ENCODE results near the gene BRD7.

The BRD7 gene

GRCh38 chr16:50291719-50292565 lies 76.8 kb downstream of the BRD7 start:
- DNase-seq (ENCODE audit: low read depth, low spot score): no peak

GRCh38 chr16:50290856-50291255 lies 77.9 kb downstream of the BRD7 start:
- DNase-seq (ENCODE audit: low read depth, low spot score): no peak

- DNase-seq (ENCODE audit: low read depth, low spot score): no peak
Observed at GRCh38 chr16:50289950-50290764, 78.6 kb downstream of the BRD7 start.

GRCh38 chr16:50288920-50289319 lies 79.9 kb downstream of the BRD7 start:
- no peak for DNase-seq (ENCODE audit: low read depth, low spot score)

- no peak for DNase-seq (ENCODE audit: low read depth, low spot score)
Observed at GRCh38 chr16:50288026-50288425, 80.8 kb downstream of the BRD7 start.

GRCh38 chr16:50286681-50287080 lies 82.1 kb downstream of the BRD7 start:
- DNase-seq (ENCODE audit: low read depth, low spot score): no peak

- no peak for DNase-seq (ENCODE audit: low read depth, low spot score)
Observed at GRCh38 chr16:50285406-50286003, 83.3 kb downstream of the BRD7 start.

- no peak for DNase-seq (ENCODE audit: low read depth, low spot score)
Observed at GRCh38 chr16:50284131-50284911, 84.5 kb downstream of the BRD7 start.

GRCh38 chr16:50282955-50283631 lies 85.7 kb downstream of the BRD7 start:
- no peak for DNase-seq (ENCODE audit: low read depth, low spot score)

- no peak for DNase-seq (ENCODE audit: low read depth, low spot score)
Observed at GRCh38 chr16:50282010-50282538, 86.7 kb downstream of the BRD7 start.

- DNase-seq (ENCODE audit: low read depth, low spot score): no peak
Observed at GRCh38 chr16:50281391-50282009, 87.3 kb downstream of the BRD7 start.

- DNase-seq (ENCODE audit: low read depth, low spot score): no peak
Observed at GRCh38 chr16:50280932-50281331, 87.9 kb downstream of the BRD7 start.

- DNase-seq (ENCODE audit: low read depth, low spot score): no peak
Observed at GRCh38 chr16:50279504-50279865, 89.3 kb downstream of the BRD7 start.

- no peak for DNase-seq (ENCODE audit: low read depth, low spot score)
Observed at GRCh38 chr16:50278251-50278650, 90.5 kb downstream of the BRD7 start.

- DNase-seq (ENCODE audit: low read depth, low spot score): no peak
Observed at GRCh38 chr16:50276801-50277555, 91.8 kb downstream of the BRD7 start.

GRCh38 chr16:50276326-50276640 lies 92.5 kb downstream of the BRD7 start:
- DNase-seq (ENCODE audit: low read depth, low spot score): no peak

- DNase-seq (ENCODE audit: low read depth, low spot score): no peak
Observed at GRCh38 chr16:50275428-50276325, 93.1 kb downstream of the BRD7 start.

- no peak for DNase-seq (ENCODE audit: low read depth, low spot score)
Observed at GRCh38 chr16:50275098-50275415, 93.7 kb downstream of the BRD7 start.

Data from smooth muscle cell of the brain vasculature (primary cell).